Fibroblast of mammary gland (primary cell): ENCODE data around the gene UBAC2.

Experiments
- DNase-seq: peaks from one replicate; pipeline ENCODE4 v3.0.0-alpha.2; 2010; ENCODE audit warnings: low read depth
- H3K4me3 ChIP-seq: 2 replicates; pipeline ENCODE4 v1.5.1; 2011; ENCODE audit warnings: low read depth, mild to moderate bottlenecking, low read length, moderate library complexity; ENCODE audit not compliant: control insufficient read depth
- CTCF ChIP-seq: conservative IDR thresholded peaks from 2 replicates; pipeline ENCODE4 v1.5.1; 2011; ENCODE audit warnings: low read depth, low read length, inconsistent platforms; ENCODE audit not compliant: control insufficient read depth, insufficient read depth

Gene UBAC2

GRCh38 chr13:99165753-99166587, 34.7 kb upstream of the UBAC2 start:
- no peak overlapping the region for H3K4me3 ChIP-seq
- DNase-seq: no peak
- no peak for TF ChIP-seq CTCF

GRCh38 chr13:99172951-99173350, 27.7 kb upstream of the UBAC2 start:
- TF ChIP-seq CTCF: no peak
- no peak overlapping the region for H3K4me3 ChIP-seq
- DNase-seq: no peak

GRCh38 chr13:99173606-99174005, 27.0 kb upstream of the UBAC2 start:
- H3K4me3 ChIP-seq: no peak overlapping the region
- TF ChIP-seq CTCF: no peak
- DNase-seq: no peak

- no peak for TF ChIP-seq CTCF
- H3K4me3 ChIP-seq: no peak overlapping the region
- DNase-seq: peak; percentile 11
Measured at GRCh38 chr13:99174533-99175100, 26.0 kb upstream of the UBAC2 start.

GRCh38 chr13:99176309-99177276, 24.1 kb upstream of the UBAC2 start:
- no peak overlapping the region for H3K4me3 ChIP-seq
- TF ChIP-seq CTCF: peak; percentile 95
- peak; percentile 49 for DNase-seq

GRCh38 chr13:99178636-99179035, 22.0 kb upstream of the UBAC2 start:
- peak; percentile 10 for DNase-seq
- H3K4me3 ChIP-seq: no peak overlapping the region

More at GRCh38 chr13:99178636-99179035, 22.0 kb upstream of the UBAC2 start:
- no peak for TF ChIP-seq CTCF
